ENCODE results near the gene SFXN5. TPM values are rescaled to one million over a fixed set of nuclear protein-coding genes. Genes with fewer than 3 reads are reported as not detected.

The SFXN5 gene
- total RNA-seq, 1 experiment from 2014 or later = 31.3 TPM

GRCh38 chr2:72991439-72991725 lies 80.1 kb downstream of the SFXN5 start:
- Mint-ChIP-seq H3K27me3 (ENCODE audit: insufficient read depth, unreplicated experiment) (no peaks in the 10 kb centered on the region), H3K4me3 (ENCODE audit: unreplicated experiment) (no peak overlapping the region), H3K4me1 (ENCODE audit: low read depth, unreplicated experiment) (no peaks in the 10 kb centered on the region), H3K36me3 (ENCODE audit: insufficient read depth, unreplicated experiment) (no peaks in the 10 kb centered on the region), H3K9me3 (ENCODE audit: unreplicated experiment) (no peaks in the 10 kb centered on the region), H3K27ac (ENCODE audit: unreplicated experiment) (no peak overlapping the region)
- Histone ChIP-seq H3K36me3 (ENCODE audit: control insufficient read depth, insufficient read depth, low read length) (no peaks in the 10 kb centered on the region), H3K9me3 (no peaks in the 10 kb centered on the region), H3K4me3 (ENCODE audit: low read depth, low read length) (no peak overlapping the region), H3K4me1 (no peaks in the 10 kb centered on the region), H3K27me3 (replicated peaks; ENCODE audit: control insufficient read depth, insufficient read depth, low read length) (no peaks in the 10 kb centered on the region)
- no peak for DNase-seq
- BruUV-seq (replicated peaks) = no TSS peak
- intact Hi-C loops (cut with micrococcal nuclease; ENCODE audit: unreplicated experiment) = no loop called here
- no peak for TF ChIP-seq CTCF (IDR thresholded peaks at IDR 0.05; ENCODE audit: insufficient read depth in 1 of 2, low read depth in 1 of 2, low read length in 1 of 2, severe bottlenecking in 1 of 2, unreplicated experiment in 1 of 2)
- ChIA-PET POLR2A (no interaction called here), CTCF (interaction anchor here (0.6 to 1.8 kb wide), 5 partner anchors 86 to 560 kb away, joined by 3 to 6 read pairs (median 4); no protein-coding TSS in a partner anchor)

- Histone ChIP-seq H3K36me3 (ENCODE audit: control insufficient read depth, insufficient read depth, low read length) (no peaks in the 10 kb centered on the region), H3K4me1 (no peaks in the 10 kb centered on the region), H3K4me3 (ENCODE audit: low read depth, low read length) (no peak overlapping the region), H3K27me3 (replicated peaks; ENCODE audit: control insufficient read depth, insufficient read depth, low read length) (no peaks in the 10 kb centered on the region), H3K9me3 (no peaks in the 10 kb centered on the region)
- intact Hi-C loops (cut with micrococcal nuclease; ENCODE audit: unreplicated experiment) = no loop called here
- Mint-ChIP-seq H3K9me3 (ENCODE audit: unreplicated experiment) (no peaks in the 10 kb centered on the region), H3K36me3 (ENCODE audit: insufficient read depth, unreplicated experiment) (no peaks in the 10 kb centered on the region), H3K4me3 (ENCODE audit: unreplicated experiment) (no peak overlapping the region), H3K4me1 (ENCODE audit: low read depth, unreplicated experiment) (no peaks in the 10 kb centered on the region), H3K27me3 (ENCODE audit: insufficient read depth, unreplicated experiment) (no peaks in the 10 kb centered on the region), H3K27ac (ENCODE audit: unreplicated experiment) (no peak overlapping the region)
- no peak for TF ChIP-seq CTCF (IDR thresholded peaks at IDR 0.05; ENCODE audit: insufficient read depth in 1 of 2, low read depth in 1 of 2, low read length in 1 of 2, severe bottlenecking in 1 of 2, unreplicated experiment in 1 of 2)
- ChIA-PET POLR2A (no interaction called here), CTCF (interaction anchor here (1.2 to 1.8 kb wide), 3 partner anchors 87 to 187 kb away, joined by 3 to 6 read pairs (median 4); no protein-coding TSS in a partner anchor)
- DNase-seq = no peak
- no TSS peak for BruUV-seq (replicated peaks)
These were observed 80.6 kb downstream of the SFXN5 start for GRCh38 chr2:72990695-72991438.

- no peak overlapping the region for H3K27ac Mint-ChIP-seq (ENCODE audit: unreplicated experiment)
- no peaks in the 10 kb centered on the region for H3K9me3 Mint-ChIP-seq (ENCODE audit: unreplicated experiment)
- no peaks in the 10 kb centered on the region for H3K36me3 Mint-ChIP-seq (ENCODE audit: insufficient read depth, unreplicated experiment)
- no peaks in the 10 kb centered on the region for H3K36me3 ChIP-seq (ENCODE audit: control insufficient read depth, insufficient read depth, low read length)
- no TSS peak for BruUV-seq (replicated peaks)
- intact Hi-C loops (cut with micrococcal nuclease; ENCODE audit: unreplicated experiment) = no loop called here
- ChIA-PET CTCF (interaction anchor here (1.2 to 1.7 kb wide), 2 partner anchors 88 to 96 kb away, joined by 3 to 4 read pairs; no protein-coding TSS in a partner anchor), POLR2A (no interaction called here)
- TF ChIP-seq CTCF (IDR thresholded peaks at IDR 0.05; ENCODE audit: insufficient read depth in 1 of 2, low read depth in 1 of 2, low read length in 1 of 2, severe bottlenecking in 1 of 2, unreplicated experiment in 1 of 2) = no peak
- H3K4me1 Mint-ChIP-seq (ENCODE audit: low read depth, unreplicated experiment) = no peaks in the 10 kb centered on the region
- no peak overlapping the region for H3K4me3 Mint-ChIP-seq (ENCODE audit: unreplicated experiment)
- no peaks in the 10 kb centered on the region for H3K27me3 Mint-ChIP-seq (ENCODE audit: insufficient read depth, unreplicated experiment)
- no peak for DNase-seq
- no peaks in the 10 kb centered on the region for H3K27me3 ChIP-seq (replicated peaks; ENCODE audit: control insufficient read depth, insufficient read depth, low read length)
- H3K4me1 ChIP-seq = peaks cover 2% of the 10 kb centered on the region; the same call in 1 of the 2 replicates
- H3K9me3 ChIP-seq = no peaks in the 10 kb centered on the region
- H3K4me3 ChIP-seq (ENCODE audit: low read depth, low read length) = no peak overlapping the region
These were observed 81.5 kb downstream of the SFXN5 start for GRCh38 chr2:72989770-72990556.

Measured in Caco-2 (cell line).